ENCODE measurements around the gene BLNK.

DNA sequence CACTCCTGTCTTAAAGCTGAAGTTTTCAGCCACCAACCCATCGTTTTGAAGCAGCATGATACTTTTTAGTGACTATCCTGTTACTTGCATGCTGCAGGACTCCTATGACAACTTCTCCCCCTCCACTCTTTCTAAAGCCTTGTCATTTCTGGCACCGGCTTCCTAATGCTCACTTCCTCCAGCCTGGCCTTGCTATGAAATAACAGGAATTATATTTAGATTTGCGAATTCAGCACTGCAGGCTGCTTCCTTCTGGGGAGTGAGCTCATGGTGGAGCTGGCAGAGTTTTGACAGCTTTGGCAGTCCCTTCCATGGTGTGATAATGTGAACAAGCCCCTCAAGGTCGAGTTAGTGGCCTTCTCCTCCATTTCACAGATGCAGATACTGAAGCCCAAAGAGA lies 13.4 kb downstream of the BLNK start:
- no peak for TF ChIP-seq CTCF (IDR thresholded peaks at IDR 0.05)
- no peak for TF ChIP-seq EZH2 (IDR thresholded peaks at IDR 0.05)
- TF ChIP-seq EZH2phosphoT487 (IDR thresholded peaks at IDR 0.05): no peak

All from neural progenitor cell (in vitro differentiated cells).